D721Med (cell line): ENCODE data around the gene COG5.

Experiments used
- DNase-seq: peaks from one replicate; pipeline ENCODE4 v3.0.0; 2011; ENCODE audit warnings: low spot score; ENCODE audit not compliant: insufficient read length
- FAIRE-seq: peaks from 2 replicates; lab custom pipeline; 2011; peaks lifted over from hg19 to GRCh38; lab: Jason Lieb, UNC
- CTCF ChIP-seq: IDR thresholded peaks from 2 replicates; pipeline ENCODE4 v1.5.1; 2012; ENCODE audit warnings: mild to moderate bottlenecking, control low read depth; ENCODE audit not compliant: insufficient read depth; ENCODE audit errors: missing control alignments

The COG5 gene

GRCh38 chr7:107212725-107213124 lies 351.0 kb downstream of the COG5 start:
- DNase-seq (no peak), FAIRE-seq (no peak)
- TF ChIP-seq CTCF, result no peak

GRCh38 chr7:107210400-107210799 lies 353.3 kb downstream of the COG5 start:
- FAIRE-seq (no peak), DNase-seq (no peak)
- no peak for TF ChIP-seq CTCF

GRCh38 chr7:107209565-107209964 lies 354.2 kb downstream of the COG5 start:
- FAIRE-seq, result no peak
- no peak for DNase-seq
- no peak for TF ChIP-seq CTCF

- no peak for TF ChIP-seq CTCF
- no peak for DNase-seq
- FAIRE-seq, result no peak
Measured at GRCh38 chr7:107208563-107208962, 355.2 kb downstream of the COG5 start.

GRCh38 chr7:107208024-107208521 lies 355.6 kb downstream of the COG5 start:
- no peak for DNase-seq
- no peak for TF ChIP-seq CTCF
- FAIRE-seq, result no peak

GRCh38 chr7:107207459-107207858 lies 356.3 kb downstream of the COG5 start:
- TF ChIP-seq CTCF, result no peak
- no peak for DNase-seq
- FAIRE-seq, result no peak

GRCh38 chr7:107206706-107207105 lies 357.0 kb downstream of the COG5 start:
- no peak for DNase-seq
- no peak for FAIRE-seq
- TF ChIP-seq CTCF, result no peak
